Measurements from ENCODE around the gene RBFOX1. TPM values are rescaled to one million over a fixed set of nuclear protein-coding genes. Genes with fewer than 3 reads are reported as not detected.

The RBFOX1 gene
- total RNA-seq, 1 donor from 2014 or later: not detected

GRCh38 chr16:7324321-7324720 is 8.3 kb upstream of the RBFOX1 start:
- no peak for TF ChIP-seq CTCF (IDR thresholded peaks at IDR 0.05; ENCODE audit: insufficient read depth, low read length, poor library complexity, severe bottlenecking)
- no peak for DNase-seq (ENCODE audit: low read depth)
- H3K4me3 ChIP-seq (ENCODE audit: low read depth, low read length): no peak overlapping the region

GRCh38 chr16:7325834-7326233 is 6.8 kb upstream of the RBFOX1 start:
- no peak for DNase-seq (ENCODE audit: low read depth)
- Histone ChIP-seq H3K4me3 (ENCODE audit: low read depth, low read length) (no peak overlapping the region), H3K36me3 (ENCODE audit: control insufficient read depth, insufficient read depth, low read length) (no peaks in the 10 kb centered on the region), H3K27me3 (ENCODE audit: control insufficient read depth, insufficient read depth, low read length) (no peaks in the 10 kb centered on the region)
- no peak for TF ChIP-seq CTCF (IDR thresholded peaks at IDR 0.05; ENCODE audit: insufficient read depth, low read length, poor library complexity, severe bottlenecking)

More at GRCh38 chr16:7324321-7324720, 8.3 kb upstream of the RBFOX1 start:
- no peaks in the 10 kb centered on the region for H3K27me3 ChIP-seq (ENCODE audit: control insufficient read depth, insufficient read depth, low read length)
- no peaks in the 10 kb centered on the region for H3K36me3 ChIP-seq (ENCODE audit: control insufficient read depth, insufficient read depth, low read length)

DNA sequence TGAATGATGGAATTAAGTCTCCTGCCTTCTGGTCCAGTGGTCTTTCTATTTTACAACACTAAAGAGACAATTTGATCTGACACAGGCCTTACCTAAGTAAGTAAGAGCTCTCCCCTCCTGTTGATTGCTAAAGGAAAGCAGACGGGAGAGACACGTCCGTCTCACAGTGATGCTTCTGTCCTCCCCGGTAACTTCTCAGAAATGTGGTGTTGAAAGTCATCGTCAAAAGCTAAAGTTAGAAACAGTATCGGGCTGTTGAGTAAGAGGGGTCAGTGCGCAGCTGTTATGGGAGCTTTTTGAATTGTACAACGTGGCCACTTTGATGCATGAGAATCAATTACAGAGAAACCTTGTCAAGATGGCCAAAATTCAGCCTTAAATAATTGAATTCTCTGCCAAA is 1.9 kb upstream of the RBFOX1 start:
- no peak for DNase-seq (ENCODE audit: low read depth)
- no peaks in the 10 kb centered on the region for H3K27me3 ChIP-seq (ENCODE audit: control insufficient read depth, insufficient read depth, low read length)
- no peak for TF ChIP-seq CTCF (IDR thresholded peaks at IDR 0.05; ENCODE audit: insufficient read depth, low read length, poor library complexity, severe bottlenecking)
- no peaks in the 10 kb centered on the region for H3K36me3 ChIP-seq (ENCODE audit: control insufficient read depth, insufficient read depth, low read length)
- no peak overlapping the region for H3K4me3 ChIP-seq (ENCODE audit: low read depth, low read length)

DNA sequence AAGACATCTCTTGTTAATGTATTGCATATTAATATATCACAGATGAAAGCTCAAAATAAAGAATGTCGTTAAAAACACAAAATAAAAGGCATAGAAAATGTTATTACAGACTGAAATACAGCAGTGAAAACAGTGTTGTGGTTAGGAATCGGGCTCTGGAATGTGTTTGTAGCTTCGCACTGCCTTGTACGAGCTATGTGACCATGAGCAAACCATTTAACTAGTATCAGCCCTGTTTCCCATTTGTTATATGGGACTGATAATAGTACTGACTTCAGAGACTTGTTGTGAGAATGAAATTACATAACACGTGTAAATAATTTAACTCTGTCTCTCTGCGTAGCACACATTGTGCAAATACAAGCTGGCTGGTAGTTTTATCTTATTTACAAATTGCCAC is 648 bp upstream of the RBFOX1 start:
- no peak overlapping the region for H3K4me3 ChIP-seq (ENCODE audit: low read depth, low read length)
- H3K36me3 ChIP-seq (ENCODE audit: control insufficient read depth, insufficient read depth, low read length): no peaks in the 10 kb centered on the region
- no peak for DNase-seq (ENCODE audit: low read depth)
- no peak for TF ChIP-seq CTCF (IDR thresholded peaks at IDR 0.05; ENCODE audit: insufficient read depth, low read length, poor library complexity, severe bottlenecking)
- no peaks in the 10 kb centered on the region for H3K27me3 ChIP-seq (ENCODE audit: control insufficient read depth, insufficient read depth, low read length)

DNA sequence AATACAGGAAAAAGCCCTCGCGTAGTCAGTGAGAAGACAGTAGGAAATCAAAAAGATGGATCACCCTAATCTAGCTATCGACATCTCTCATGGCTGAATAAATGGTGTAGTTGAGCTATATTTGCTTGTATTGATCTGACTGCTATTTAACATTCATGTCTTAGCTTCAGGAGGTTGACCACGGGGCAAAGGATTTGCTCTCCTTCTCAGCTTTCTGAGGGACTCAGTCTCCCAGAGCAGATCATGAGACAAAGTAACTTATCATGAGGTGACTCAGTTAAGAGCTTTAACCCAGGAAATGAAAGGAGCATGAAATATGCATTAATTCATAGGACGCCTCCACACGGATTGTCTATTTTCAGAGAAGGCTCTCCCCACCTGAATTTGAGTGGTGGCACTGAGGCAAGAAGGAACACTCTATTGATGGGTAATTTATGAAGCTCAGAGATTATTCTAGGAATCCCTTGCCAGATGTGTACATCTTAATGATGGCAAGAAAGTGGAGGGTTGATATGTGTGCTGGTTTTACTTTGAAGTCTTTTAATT is 608 bp downstream of the RBFOX1 start:
- DNase-seq (ENCODE audit: low read depth): no peak
- Histone ChIP-seq H3K36me3 (ENCODE audit: control insufficient read depth, insufficient read depth, low read length) (no peaks in the 10 kb centered on the region), H3K27me3 (ENCODE audit: control insufficient read depth, insufficient read depth, low read length) (no peaks in the 10 kb centered on the region), H3K4me3 (ENCODE audit: low read depth, low read length) (no peak overlapping the region)
- TF ChIP-seq CTCF (IDR thresholded peaks at IDR 0.05; ENCODE audit: insufficient read depth, low read length, poor library complexity, severe bottlenecking): no peak
